Activated gamma-delta T cell (primary cell): Measurements from ENCODE around the gene MCOLN3.
"Not testable (repeated sequence)": the region's sequence is repeated elsewhere in the genome, so short reads cannot be mapped to it uniquely, and the experiment has no call there.

Experiments used
- DNase-seq: peaks from one replicate; lab custom pipeline; 2025; lab: John Stamatoyannopoulos, UW

MCOLN3 gene

DNA sequence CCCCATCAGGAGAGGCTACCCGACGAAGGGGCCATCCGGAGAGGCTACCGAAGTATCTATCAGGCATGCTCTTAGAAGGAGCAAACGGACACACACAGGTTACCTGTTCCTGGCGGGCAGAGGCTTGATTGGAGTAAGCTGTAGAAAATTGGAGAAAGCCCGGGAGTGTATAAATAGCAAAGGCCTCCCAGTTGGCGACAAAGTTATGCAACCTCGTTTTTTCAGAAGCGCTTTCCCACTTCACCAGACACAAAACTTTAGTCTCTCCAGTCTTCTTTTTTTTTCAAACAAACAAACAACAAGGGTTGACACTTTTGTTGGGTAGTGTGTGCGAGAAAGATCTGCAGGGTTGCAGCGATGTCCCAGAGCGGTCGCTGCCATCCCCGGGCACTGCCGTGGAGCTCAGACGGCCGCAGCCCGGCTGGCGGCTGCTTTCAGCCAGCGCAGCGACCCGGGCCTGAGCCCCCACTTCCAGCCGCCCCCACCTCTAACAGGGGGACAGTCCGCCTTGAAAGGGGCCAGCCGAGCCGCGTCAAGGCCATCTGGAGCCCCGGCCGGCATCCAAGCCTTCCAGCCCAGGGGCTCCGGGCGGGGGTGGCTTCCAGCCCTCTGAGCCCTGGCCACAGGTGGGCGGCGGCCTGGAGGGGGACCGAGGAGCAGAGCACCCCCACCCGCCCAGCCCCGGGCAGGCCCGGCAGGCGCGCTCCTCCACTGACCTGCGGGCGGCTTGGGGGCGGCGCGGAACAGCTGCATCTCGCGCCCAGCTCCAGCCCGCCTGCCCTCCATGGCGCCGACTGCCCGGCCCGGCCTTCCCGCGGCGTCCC, 616 bp downstream of the MCOLN3 start:
- peak; percentile 22 for DNase-seq

DNA sequence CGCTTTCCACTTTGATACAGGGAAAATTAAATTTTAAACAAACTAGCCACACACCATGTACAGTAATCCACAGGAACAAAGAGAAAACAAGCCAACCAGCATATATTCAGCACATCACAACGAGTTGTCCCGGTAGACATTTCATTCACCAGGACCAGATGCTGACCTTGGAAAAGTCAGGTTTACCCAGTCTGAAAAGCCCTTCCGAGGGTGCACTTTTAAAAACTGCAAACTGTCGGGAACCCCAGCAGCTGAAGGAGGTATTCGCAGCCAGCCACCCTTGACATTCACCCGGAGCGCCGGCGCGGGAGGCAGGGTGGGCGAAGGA, 1.2 kb downstream of the MCOLN3 start:
- DNase-seq: no peak

DNA sequence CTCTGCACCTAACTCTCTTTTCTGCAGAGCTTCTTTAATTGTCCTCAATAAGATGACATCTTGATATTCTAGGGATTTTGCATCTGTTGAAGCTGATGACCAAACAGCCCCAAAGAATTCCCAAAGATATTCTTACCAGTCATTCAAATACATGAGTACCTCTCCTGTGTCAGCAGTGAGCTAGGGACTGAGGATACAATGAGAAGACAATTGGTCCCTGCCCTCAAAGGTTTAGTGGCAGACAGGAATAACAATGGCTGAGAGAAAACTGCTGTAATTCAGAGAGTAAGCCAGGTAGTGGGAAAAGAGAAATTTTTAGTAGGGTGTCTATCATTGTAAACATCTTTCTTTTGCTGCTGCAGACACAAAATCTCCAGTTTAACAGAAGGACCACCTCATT, 5.9 kb downstream of the MCOLN3 start:
- DNase-seq: no peak

DNA sequence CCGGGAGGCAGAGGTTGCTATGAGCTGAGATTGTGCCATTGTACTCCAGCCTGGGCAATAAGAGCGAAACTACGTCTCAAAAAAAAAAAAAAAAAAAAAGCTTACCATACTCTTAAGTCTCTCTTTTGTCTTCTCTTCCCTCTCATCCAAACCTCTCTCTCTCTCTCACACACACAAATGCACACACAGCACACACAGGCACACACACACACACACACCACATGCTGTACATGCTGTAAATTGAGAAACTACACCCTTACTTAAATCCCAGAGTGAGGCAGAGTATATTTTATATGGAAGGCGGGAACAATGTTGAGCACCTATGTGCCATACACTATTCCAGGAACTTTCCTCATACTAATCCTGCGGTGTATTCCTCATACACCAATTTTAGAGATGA, 6.5 kb downstream of the MCOLN3 start:
- no peak for DNase-seq

DNA sequence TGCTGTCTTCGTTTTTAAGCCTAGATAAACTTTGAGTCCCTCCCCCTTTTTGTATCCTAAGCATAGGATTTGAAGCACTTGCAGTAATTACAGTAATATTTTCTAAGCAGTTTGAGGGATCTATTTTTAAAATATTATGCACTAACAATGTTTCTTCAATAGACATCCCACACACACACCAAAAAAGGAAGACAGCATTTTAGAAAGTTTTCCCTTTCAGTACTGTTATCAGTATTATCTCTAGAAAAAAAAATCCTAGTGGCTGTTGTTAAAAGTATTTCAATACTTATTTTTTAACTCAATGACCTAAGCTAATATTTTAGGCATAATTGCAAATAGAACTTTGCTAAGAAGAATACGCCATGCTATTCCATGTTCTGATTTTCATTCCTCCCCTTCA, 15.1 kb downstream of the MCOLN3 start:
- DNase-seq: no peak

DNA sequence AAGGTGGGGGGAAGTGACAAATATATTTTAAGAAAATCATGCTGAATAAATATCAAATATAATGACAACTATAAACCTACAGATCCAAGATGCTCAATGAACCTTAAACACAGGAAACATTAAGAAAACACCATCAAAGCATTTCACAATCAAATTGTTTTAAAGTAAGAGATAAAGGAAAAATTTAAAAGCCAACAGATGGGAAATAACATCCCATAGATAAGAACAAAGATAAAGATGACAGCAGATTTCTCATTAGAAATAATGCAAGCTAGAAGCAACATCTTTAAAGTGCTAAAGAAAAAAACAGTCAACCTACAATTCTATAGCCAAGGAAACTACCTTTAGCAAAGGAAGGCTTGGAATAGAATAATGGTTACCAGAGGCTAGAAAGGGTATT, 17.8 kb downstream of the MCOLN3 start:
- no peak for DNase-seq

DNA sequence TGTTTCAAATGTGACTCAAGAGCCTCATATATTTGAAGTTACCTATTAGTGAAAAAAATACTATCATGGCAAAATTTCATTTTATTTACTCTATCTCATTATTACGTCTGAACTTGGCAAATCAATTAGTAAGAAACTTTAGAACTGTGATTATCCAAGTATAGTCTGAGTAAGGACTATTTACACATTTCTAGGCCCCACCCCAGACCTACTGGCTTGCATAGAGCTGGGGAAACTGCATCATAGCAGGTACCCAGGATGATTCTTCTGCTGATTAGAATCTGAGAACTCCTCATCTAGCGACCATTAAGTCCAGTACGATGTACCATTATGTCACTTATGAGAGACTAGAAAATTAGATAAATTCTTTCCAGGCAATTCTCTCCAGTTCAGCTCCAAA, 20.1 kb downstream of the MCOLN3 start:
- no peak for DNase-seq

DNA sequence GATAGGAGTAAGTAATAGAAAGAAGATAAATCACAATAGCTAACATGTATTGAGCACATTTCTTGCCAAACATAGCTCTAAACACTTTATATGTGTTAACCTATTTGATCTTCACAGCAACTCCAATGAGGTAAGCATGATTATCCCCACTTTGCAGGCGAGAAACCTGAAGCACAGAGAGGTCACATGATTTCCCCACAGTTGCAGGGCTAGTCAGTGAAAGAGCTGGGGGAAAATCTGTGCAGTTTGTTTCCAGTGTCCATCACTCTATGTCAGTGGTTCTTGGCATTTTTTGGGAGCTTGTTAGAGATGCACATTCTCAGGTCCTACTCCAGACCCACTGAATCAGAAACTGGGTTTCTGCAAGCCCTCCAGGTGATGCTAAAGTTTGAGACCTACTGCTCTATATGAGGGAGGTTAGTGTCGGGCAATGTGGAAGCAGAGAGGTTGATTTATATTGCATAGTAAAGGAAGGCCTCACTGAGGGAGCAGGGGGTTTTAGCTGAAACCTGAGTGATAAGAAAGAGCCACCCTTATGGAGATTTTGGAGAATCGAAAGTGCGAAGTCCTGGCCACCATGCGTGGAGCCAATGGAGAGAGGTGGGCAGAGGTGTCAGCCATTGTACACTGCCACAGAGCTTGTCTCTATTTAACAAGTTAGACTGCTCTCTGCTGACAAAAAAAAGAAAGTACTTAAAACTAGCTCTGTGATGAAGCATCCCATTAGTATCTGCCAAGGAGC, 20.9 kb downstream of the MCOLN3 start:
- no peak for DNase-seq

DNA sequence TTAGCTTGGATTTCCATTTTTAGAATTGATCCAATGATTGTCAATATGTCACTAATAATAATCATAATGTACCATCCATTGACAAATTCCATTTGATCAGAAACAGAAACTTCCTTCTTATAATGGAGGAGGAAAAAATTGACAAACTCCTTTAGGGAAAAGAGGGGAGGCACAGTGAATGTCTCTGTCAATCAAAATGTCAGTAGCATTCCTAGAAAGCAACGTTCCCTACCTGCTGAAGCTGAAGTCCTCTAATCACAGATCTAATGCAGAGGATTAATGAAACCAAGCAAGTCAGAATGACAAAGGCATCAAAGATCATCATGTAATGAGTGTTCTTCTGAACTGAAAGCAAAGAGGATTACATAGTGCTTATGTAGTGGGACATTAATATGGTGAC, 22.4 kb downstream of the MCOLN3 start:
- no peak for DNase-seq

DNA sequence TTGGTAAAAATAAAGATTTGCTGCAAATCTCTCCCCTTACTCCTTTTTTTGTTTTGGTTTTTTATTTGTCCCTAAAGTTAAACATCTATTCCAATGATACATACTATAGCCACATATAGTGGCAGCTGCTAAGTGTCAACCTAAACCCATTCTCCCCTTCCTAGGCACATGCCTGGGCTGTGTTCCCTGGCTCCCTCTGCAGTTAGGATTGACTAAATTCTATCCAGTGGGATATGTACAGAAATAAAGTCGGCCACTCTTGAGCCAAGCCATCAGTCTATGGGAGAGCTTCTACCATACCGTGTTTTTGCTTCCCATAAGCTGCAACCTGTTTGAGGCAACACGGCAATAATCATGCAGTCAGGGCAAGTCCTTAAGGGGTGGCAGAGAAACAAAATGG, 23.6 kb downstream of the MCOLN3 start:
- no peak for DNase-seq

DNA sequence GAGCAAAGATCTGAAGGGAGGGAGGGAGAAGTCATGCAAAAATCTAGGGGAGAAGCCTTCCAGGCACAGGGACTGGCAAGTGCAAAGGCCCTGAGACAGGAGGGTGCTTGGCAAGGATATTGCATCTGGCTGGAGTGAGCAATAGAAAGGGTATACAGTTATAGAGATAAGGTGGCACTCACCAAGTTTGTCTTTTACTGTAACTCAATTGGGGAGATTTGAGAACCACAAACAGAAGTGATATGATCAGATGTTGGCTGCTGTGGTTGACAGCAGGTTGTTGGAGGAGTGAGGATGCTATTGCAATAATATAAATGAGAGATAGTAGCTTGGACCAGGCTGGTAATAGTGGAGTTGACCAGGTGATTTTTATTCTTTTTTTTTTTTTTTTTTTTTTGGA, 25.6 kb downstream of the MCOLN3 start:
- DNase-seq: no peak

DNA sequence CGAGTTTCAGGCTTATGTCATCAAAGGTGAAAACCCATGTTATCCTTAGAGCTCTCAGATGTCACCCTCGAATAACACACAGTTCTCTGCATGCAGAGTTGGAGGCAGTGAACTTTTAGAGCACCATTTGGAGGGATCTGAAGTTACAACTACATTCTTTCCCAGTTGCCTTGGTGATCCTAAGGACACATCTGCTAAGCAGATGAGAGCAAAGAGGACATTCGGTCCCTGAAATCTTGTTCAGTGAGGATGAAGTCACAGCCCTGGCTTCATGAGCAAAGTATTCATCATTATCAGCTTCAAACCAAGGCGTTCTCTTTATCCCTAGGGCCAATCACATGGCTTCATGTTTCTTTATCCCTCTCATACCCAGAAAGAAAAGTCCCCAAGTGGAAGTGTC, 28.3 kb downstream of the MCOLN3 start:
- DNase-seq: no peak

DNA sequence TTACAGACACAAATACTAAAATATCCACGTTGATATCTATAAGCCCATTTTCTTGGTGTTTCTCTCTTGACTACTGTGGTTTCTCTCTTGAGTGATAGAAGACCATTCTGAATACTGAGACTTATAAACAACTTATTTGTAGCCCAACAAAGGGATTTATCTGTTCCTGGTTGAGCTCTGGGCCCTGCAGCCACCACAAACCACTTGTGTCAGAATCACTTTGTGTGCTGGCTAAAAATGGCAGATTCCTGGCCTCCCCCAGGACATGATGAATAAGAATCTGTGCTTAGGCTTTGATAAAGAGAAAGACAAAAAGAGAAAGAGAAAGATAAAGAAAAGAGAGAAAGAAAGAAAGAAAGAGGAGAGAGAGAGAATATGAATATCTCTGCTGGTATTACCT, 32.5 kb downstream of the MCOLN3 start:
- no peak for DNase-seq

DNA sequence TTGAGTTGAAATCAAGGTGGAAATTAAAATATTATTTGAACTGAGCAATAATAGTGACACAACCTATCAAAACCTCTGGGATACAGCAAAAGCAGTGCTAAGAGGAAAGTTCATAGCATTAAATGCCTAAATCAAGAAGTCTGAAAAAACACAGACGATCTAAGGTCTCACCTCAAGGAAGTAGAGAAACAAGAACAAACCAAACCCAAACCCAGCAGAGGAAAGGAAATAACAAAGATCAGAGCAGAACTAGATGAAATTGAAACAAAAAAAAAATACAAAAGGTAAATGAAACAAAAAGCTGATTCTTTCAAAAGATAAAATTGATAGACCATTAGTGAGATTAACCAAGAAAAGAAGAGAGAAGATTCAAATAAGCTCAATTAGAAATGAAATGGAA, 42.7 kb downstream of the MCOLN3 start:
- not testable (repeated sequence) for DNase-seq

DNA sequence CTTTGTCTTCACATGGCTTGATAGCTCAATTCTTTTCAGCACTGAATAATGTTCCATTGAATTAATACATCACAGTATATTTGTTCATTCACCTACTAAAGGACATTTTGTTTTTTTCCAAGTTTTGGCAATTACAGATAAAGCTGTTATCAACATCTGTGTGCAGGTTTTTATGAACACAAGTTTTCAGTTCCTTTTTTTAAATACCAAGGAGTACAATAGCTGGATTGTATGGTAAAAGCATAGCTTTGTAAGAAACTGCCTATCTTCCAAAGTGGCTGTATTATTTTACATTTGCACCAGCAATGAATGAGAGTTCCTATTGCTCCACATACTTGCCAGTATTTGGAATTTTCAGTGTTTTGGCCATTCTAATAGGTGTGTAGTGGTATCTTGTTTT, 46.6 kb downstream of the MCOLN3 start:
- no peak for DNase-seq

DNA sequence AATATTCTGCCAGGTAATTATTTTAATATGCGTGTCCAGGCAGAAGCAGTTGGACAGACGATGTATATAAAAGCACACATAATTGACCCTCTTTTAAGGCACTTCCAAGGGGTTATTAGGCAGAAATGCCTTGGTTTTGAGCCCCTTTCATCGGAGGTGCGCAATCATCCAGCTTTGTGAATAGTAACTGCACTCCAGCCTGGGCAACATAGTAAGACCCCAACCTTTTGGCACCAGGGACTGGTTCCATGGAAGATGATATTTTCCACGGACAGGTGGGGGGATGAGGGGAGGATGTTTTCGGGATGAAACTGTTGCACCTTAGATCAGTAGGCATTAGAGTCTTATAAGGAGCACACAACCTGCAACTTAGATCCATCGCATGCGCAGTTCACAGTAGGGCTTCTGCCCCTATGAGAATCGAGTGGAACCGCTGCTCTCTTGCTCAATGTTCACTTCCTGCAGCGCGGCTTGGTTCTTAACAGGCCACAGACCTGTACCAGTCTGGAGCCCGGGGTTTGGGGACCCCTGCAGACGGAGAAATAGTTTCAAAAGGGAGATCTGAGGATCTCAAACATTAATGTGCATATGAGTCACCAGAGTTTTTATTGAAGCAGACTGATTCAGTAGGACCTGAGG, 49.5 kb downstream of the MCOLN3 start:
- DNase-seq: no peak

DNA sequence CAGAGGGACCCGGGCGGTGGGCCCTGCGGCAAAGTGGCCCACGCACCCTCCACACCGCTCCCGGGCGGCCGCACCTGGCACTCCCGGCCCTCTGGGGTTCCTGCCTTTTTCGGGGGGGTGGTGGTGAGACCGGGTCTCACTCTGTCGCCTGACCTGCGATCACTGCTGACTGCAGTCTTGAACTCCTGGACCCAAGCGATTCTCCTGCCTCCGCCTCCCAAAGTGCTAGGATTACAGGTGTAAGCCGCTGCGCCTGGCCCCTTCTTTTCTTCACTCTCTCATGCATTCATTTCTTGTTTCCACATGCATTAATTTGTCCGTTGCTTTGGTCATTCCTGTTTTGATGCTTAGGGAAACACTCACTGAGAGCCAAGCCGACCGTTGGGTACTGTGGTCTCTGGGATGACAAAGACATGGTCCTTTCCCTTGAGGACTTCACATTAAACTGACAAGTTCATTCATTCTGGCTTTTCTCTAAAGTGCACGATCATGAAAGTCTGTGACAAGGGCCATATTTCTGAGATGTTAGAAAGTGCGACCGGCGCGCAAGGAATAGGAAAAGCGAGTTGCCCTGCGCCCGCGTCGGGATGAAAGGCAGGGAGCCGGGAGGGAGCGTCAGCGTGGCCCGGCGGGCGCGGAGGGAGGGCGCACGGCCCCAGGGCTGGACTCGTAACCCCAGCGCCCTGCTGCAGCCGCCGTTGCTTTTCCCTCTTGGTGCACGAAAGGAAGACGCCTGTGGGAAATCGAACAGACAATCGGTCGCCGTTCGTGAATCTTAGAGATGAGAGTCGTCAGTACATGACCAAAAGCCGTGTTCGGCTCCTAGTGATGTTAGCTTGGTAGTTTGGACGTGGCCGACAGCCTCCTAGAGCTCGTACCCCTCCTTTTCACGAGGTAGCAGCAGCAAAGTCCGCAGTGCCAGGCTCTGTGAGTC, 50.4 kb downstream of the MCOLN3 start:
- no peak for DNase-seq

DNA sequence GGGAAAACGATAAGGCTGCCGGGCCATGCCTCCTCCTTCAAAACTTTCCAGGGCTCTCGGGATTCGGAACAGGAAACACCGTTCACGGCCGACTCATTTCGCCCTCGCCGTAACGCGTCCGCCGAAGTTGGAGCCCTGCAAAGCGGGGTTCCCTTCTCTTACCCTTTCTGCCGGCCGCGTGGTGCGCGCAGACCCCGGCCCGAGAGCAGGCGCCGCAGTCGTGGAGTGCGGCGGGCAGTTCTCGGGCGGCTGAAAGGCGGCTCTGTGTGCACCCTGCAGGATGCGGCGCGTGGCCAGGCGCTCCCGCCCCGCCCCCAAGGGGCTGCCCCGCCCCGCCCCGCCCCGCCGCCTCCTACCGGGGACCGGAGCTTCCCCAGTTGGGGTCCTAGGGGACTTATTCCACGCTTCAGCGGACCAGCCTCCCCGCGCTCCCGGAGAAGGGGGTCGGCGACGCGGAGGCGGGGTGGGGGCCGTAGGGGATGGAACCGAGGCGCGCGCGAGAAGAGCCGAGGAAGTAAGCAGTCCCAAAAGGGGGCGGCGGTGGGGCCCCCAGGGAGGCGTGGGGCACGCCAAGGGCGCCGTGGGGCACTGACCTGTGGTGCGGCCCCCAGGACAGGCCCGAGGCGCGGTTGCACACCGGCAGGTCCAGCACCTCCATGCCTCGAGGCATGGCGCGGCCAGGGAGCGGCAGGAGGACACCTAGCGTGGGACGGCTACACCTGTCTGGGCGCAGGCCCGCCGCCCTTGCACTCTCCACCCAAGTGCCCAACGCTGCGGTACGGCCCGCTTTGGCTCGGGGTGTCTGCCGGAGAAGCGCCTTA, 51.2 kb downstream of the MCOLN3 start, which contains the start of gene MCOLN2:
Gene MCOLN2, minus strand, starts transcription at position 268 of the 821 bp plus-strand sequence. Its CDS starts 241 bp downstream, at position 27.
- peak; percentile 38 for DNase-seq

DNA sequence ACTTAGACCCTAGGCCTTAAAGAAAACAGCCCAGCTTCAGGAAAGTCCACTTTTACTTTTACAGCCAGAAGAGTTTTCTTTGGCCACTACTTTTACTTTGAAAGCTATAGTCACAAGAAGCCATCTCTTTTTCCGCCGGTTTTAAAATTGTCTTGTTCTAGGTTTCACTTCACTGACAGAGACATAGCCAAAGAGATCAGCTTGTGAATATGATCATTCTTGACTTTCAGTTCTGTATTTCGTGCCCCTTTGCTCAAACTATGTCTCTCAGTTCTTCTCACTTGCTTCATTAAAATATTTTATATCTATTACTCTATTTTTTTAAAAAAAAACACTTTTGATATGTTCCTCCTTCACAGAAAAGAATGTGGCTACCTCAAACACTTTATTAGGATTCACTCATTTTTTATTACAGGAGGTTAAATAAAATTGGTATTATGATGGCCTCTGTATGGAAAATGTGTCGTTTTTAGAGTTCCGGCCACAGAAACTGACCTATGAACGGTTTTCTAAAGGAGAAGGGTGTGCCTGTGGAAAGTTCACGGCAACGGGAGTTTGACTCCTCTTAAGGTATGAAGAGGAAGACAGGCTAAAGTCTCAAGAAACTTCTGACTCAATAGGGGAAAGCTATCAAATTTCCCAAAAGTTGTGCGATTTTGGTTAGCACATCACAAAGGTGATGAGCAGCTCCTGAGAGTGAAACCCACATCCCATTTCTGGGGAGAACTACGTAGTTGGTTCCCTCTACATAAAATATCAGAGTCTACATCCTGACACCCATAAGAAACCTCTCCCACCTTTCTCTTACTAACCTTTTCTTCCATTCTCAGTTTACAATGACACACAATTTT, 52.6 kb downstream of the MCOLN3 start:
- DNase-seq: no peak
